Spleen (tissue), 11 donors: ENCODE results near the gene CCSER2. TPM values are rescaled to one million over a fixed set of nuclear protein-coding genes. Genes with fewer than 3 reads are reported as not detected.

Source experiments
- DNase-seq: peaks from one replicate; pipeline ENCODE4 v3.0.0-alpha.2; 2020
- H3K27ac ChIP-seq, 8 donors: fragments of 200-600 bp; sonication (generic) in 7 of 8; 1 replicate in 4 of 8; 2 replicates in 4 of 8; pipeline versions ENCODE4 v1.5.0 to v1.8.0; 2016 to 2021; ENCODE audit warnings: inconsistent platforms in 4 of 8, mild to moderate bottlenecking in 4 of 8, moderate library complexity in 1 of 8
- H3K27me3 ChIP-seq, 7 donors: fragments of 200-600 bp; sonication (generic) in 6 of 7; replicated peaks in 1 of 7; 1 replicate in 4 of 7; 2 replicates in 3 of 7; pipeline versions ENCODE4 v1.5.0 to v1.8.0; 2016 to 2021; ENCODE audit warnings: inconsistent platforms in 3 of 7, mild to moderate bottlenecking in 1 of 7
- H3K36me3 ChIP-seq, 6 donors: fragments of 200-600 bp; sonication (generic) in 5 of 6; 1 replicate in 4 of 6; 2 replicates in 2 of 6; pipeline versions ENCODE4 v1.5.0 to v1.8.0; 2016 to 2021; ENCODE audit warnings: inconsistent platforms in 2 of 6
- H3K4me1 ChIP-seq, 6 donors: fragments of 200-600 bp; sonication (generic) in 5 of 6; 1 replicate in 3 of 6; 2 replicates in 3 of 6; pipeline versions ENCODE4 v1.5.0 to v1.8.0; 2016 to 2021; ENCODE audit warnings: inconsistent platforms in 3 of 6
- H3K4me3 ChIP-seq, 8 donors: fragments of 200-600 bp; sonication (generic) in 7 of 8; 1 replicate in 4 of 8; 2 replicates in 4 of 8; pipeline versions ENCODE4 v1.5.0 to v1.8.0; 2016 to 2021; ENCODE audit warnings: inconsistent platforms in 4 of 8, mild to moderate bottlenecking in 4 of 8, moderate library complexity in 2 of 8
- H3K9me3 ChIP-seq, 8 donors: fragments of 200-600 bp; sonication (generic) in 7 of 8; 1 replicate in 4 of 8; 2 replicates in 4 of 8; pipeline versions ENCODE4 v1.5.0 to v1.8.0; 2016 to 2021; ENCODE audit warnings: inconsistent platforms in 4 of 8
- POLR2A ChIP-seq, 3 donors: fragments of 450-650 bp; IDR thresholded peaks; one replicate each; pipeline ENCODE4 v1.5.1; 2017; ENCODE audit warnings: antibody characterized with exemption in 3 of 3, mild to moderate bottlenecking in 1 of 3
- POLR2AphosphoS5 ChIP-seq, 3 donors: sonication (generic); formaldehyde crosslinking; IDR thresholded peaks; one replicate each; pipeline ENCODE4 v1.5.1; 2017; ENCODE audit warnings: antibody characterized with exemption in 3 of 3
- WGBS, 5 donors: extraction: QIAGEN DNeasy Blood & Tissue Kit in 3 of 5; methylation state at CpG; one replicate each; pipeline versions ENCODE4 v1.1.5 to v1.1.7; 2013 to 2018; 5-methylcytosine and 5-hydroxymethylcytosine counted together
- intact Hi-C: fragments of 100-400 bp; cut with DNase I; formaldehyde crosslinking; loops from one replicate; pipeline ENCODE4 v1.15.0; 2023; ENCODE audit warnings: low total_unique reads
- polyA plus RNA-seq, 3 donors: library from polyadenylated mRNA; stranded (reverse); fragments of 200-250 nt; gene quantifications; one replicate each; pipeline ENCODE4 v1.2.1, GENCODE V29; 2013
- total RNA-seq, 7 donors: library from RNA; depleted of rRNA in 3 of 7; stranded (reverse); fragments of >200 nt in 3 of 7; fragmentation: NEBNext Ultra II Directional in 4 of 7; extraction: Animal tissue kit (Norgen Biotek cat#: 25700) in 4 of 7; gene quantifications; one replicate each; pipeline versions ENCODE4 v1.1.0 to v1.2.1, GENCODE V29; 2016 to 2021
- TF ChIP-seq, protein P1 (sequence below), 11 experiments: fragments of 200-600 bp in 7 of 11; fragments of 450-650 bp in 4 of 11; sonication (generic) in 4 of 11; IDR thresholded peaks in 8 of 11; conservative IDR thresholded peaks in 3 of 11; 1 replicate in 7 of 11; 2 replicates in 4 of 11; pipeline versions ENCODE4 v1.4.0 to v1.8.0; 2016 to 2021; ENCODE audit warnings: antibody characterized with exemption in 11 of 11, inconsistent platforms in 4 of 11, mild to moderate bottlenecking in 1 of 11
- donor health status: healthy with polysubstance abuse.
- donor health status: DM: no; HTN: no; CAD: no; lungs with moderate emphysema.
- donor health status: DM: no; HTN: no; CAD: no.
- donor health status: Bipolar disorder and iron deficiency.
- donor health status: healthy.
- donor health status: DM: no; HTN: no; CAD: no.
- donor health status: DM: yes; HTN: yes; CAD: no.

The CCSER2 gene
- total and polyA plus RNA-seq, 10 donors, result 5.3 to 61.4 (median 45.2) TPM

DNA sequence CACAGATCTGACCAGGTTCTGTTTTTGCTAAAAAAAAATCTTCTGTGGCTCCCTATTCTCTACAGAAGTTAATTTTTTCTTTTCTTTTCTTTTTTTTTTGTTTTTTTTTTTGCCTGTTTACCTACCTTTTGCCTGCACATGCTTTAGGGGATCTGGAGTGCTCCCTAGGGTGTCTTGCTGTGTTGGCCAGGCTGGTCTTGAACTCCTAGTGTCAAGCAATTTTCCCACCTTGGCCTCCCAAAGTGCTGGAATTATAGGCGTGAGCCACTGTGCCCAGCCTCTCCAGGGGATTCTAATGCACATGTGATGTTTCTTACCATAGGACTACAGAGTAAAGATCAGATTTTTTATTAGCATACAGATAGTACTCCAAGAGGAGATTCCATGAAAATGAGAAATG is 10.6 kb downstream of the CCSER2 start:
- H3K36me3 ChIP-seq, result no peaks in the 10 kb centered on the region
- H3K27ac ChIP-seq, result no peak overlapping the region
- DNase-seq, result no peak
- WGBS, 5 donors, result 87 to 95% (median 93%) methylated on average over 1 of the region's 1 CpG
- no peaks in the 10 kb centered on the region for H3K9me3 ChIP-seq
- intact Hi-C loops, result no loop called here
- H3K4me1 ChIP-seq, result peaks cover 9 to 94% (median 47%) of the 10 kb centered on the region in 6 donors
- H3K4me3 ChIP-seq, result no peak overlapping the region
- TF ChIP-seq POLR2A (IDR thresholded peaks at IDR 0.05) (no peak), POLR2AphosphoS5 (IDR thresholded peaks at IDR 0.05) (no peak)
- TF ChIP-seq, protein P1, sequence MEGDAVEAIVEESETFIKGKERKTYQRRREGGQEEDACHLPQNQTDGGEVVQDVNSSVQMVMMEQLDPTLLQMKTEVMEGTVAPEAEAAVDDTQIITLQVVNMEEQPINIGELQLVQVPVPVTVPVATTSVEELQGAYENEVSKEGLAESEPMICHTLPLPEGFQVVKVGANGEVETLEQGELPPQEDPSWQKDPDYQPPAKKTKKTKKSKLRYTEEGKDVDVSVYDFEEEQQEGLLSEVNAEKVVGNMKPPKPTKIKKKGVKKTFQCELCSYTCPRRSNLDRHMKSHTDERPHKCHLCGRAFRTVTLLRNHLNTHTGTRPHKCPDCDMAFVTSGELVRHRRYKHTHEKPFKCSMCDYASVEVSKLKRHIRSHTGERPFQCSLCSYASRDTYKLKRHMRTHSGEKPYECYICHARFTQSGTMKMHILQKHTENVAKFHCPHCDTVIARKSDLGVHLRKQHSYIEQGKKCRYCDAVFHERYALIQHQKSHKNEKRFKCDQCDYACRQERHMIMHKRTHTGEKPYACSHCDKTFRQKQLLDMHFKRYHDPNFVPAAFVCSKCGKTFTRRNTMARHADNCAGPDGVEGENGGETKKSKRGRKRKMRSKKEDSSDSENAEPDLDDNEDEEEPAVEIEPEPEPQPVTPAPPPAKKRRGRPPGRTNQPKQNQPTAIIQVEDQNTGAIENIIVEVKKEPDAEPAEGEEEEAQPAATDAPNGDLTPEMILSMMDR (IDR thresholded peaks at IDR 0.05 in 8 of 11, conservative IDR thresholded peaks at IDR 0.05 in 3 of 11), result no peak
- no peaks in the 10 kb centered on the region for H3K27me3 ChIP-seq

DNA sequence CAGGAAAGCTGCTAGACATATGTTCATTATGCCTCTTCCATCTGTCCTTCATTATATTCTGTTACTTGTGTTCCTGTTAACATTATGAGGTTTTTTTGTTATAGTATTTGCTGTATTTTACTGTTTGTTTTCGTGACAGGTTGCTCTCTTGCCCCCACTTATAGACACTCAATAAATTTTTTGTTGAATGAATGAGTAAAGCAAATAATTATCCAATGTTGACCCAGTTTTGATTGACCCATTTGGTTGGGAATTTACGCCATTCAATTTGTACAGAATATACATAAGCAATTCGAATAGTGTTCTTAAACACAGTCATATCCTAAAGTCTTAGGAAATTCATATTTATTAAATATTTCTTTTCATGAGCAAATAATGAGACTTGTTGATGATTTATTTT is 11.8 kb downstream of the CCSER2 start:
- no peaks in the 10 kb centered on the region for H3K27me3 ChIP-seq
- TF ChIP-seq POLR2AphosphoS5 (IDR thresholded peaks at IDR 0.05) (no peak), POLR2A (IDR thresholded peaks at IDR 0.05) (no peak)
- TF ChIP-seq, protein P1 (IDR thresholded peaks at IDR 0.05 in 8 of 11, conservative IDR thresholded peaks at IDR 0.05 in 3 of 11), result no peak
- 96 to 98% (median 97%) methylated on average over 3 of the region's 3 CpGs for WGBS, 5 donors
- no peaks in the 10 kb centered on the region for H3K9me3 ChIP-seq
- intact Hi-C loops, result no loop called here
- no peaks in the 10 kb centered on the region for H3K36me3 ChIP-seq
- no peak overlapping the region for H3K27ac ChIP-seq
- H3K4me3 ChIP-seq, result no peak overlapping the region
- no peak for DNase-seq
- H3K4me1 ChIP-seq, result peaks cover 3 to 94% (median 41%) of the 10 kb centered on the region in 6 donors

DNA sequence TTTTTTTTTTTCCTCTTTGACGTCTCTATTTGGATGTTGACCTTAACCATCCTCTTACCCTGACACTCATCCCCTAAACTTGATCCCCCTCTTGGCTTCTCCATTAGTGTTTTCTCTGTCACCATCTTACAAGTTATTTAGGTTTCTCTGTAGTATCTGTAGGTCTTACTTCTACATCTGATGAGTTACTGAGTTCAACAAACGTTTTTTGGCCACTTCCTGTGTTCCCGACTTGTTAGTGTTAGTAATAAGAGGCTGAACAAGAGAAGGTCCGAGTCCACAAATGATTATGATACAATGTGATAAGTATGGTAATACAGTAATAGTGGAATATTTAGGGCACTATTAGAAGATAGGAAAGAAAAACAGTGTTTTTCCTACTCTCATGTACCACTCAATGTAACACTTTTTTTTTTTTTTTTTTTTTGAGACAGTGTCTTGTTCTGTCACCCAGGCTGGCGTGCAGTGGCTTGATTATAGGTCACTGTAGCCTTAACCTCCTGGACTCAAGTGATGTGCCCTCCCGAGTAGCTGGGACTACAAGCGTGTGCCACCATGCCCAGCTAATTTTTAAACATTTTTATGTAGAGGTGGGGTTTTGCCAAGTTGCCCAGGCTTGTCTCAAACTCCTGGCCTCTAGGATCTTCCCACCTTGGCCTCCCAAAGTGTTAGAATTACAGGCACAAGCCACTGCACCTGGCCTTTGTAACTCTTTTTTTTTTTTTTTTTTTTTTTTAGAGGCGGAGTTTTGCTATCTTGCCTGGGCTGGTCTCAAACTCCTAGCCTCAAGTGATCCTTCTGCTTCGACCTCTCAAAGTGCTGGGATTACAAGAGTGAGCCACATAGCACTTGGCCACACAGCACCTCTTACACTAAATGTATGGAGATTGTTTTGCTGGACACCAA is 12.5 kb downstream of the CCSER2 start:
- peaks cover 3 to 95% (median 35%) of the 10 kb centered on the region in 6 donors for H3K4me1 ChIP-seq
- no peak for DNase-seq
- intact Hi-C loops, result no loop called here
- WGBS, 5 donors, result 76 to 82% (median 80%) methylated on average over 9 of the region's 9 CpGs
- no peak overlapping the region for H3K27ac ChIP-seq
- H3K4me3 ChIP-seq, result no peak overlapping the region
- H3K27me3 ChIP-seq, result no peaks in the 10 kb centered on the region
- H3K9me3 ChIP-seq, result no peaks in the 10 kb centered on the region
- TF ChIP-seq, protein P1 (IDR thresholded peaks at IDR 0.05 in 8 of 11, conservative IDR thresholded peaks at IDR 0.05 in 3 of 11), result no peak
- TF ChIP-seq POLR2A (IDR thresholded peaks at IDR 0.05) (no peak), POLR2AphosphoS5 (IDR thresholded peaks at IDR 0.05) (no peak)
- H3K36me3 ChIP-seq, result no peaks in the 10 kb centered on the region

DNA sequence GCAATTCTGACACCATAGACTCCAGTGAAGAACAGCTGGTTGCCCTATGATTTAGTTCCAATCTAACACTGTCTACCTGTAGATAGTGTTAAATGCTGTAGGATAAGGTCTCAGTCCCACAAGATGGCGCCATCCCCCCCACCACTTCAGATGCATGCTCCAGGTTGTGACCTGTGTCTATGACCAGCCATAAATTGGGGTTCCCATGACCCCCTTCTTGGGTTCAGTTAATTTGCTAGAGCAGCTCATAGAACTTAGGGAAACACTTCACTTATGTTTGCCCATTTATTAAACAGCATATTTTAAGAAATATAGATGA is 13.1 kb downstream of the CCSER2 start:
- intact Hi-C loops, result no loop called here
- TF ChIP-seq POLR2AphosphoS5 (IDR thresholded peaks at IDR 0.05) (no peak), POLR2A (IDR thresholded peaks at IDR 0.05) (no peak)
- TF ChIP-seq, protein P1 (IDR thresholded peaks at IDR 0.05 in 8 of 11, conservative IDR thresholded peaks at IDR 0.05 in 3 of 11), result no peak
- 80 to 100% (median 93%) methylated on average over 1 of the region's 1 CpG for WGBS, 5 donors
- DNase-seq, result no peak
- H3K27me3 ChIP-seq, result no peaks in the 10 kb centered on the region
- no peaks in the 10 kb centered on the region for H3K9me3 ChIP-seq
- H3K36me3 ChIP-seq, result no peaks in the 10 kb centered on the region
- peaks cover 3 to 95% (median 33%) of the 10 kb centered on the region in 6 donors for H3K4me1 ChIP-seq
- H3K27ac ChIP-seq, result no peak overlapping the region
- no peak overlapping the region for H3K4me3 ChIP-seq
